CD4-positive, alpha-beta T cell treated with Interleukin-15 for 4 hours (primary cell): ENCODE results near the gene ARHGDIB.
A peak's percentile ranks its signal among the peaks of the same experiment; 100 is the strongest.

Source experiments
- DNase-seq: peaks from one replicate; pipeline ENCODE4 v3.0.0-alpha.2; 2020; ENCODE audit warnings: low spot score

ARHGDIB gene

GRCh38 chr12:14930299-14930698 is 31.1 kb downstream of the ARHGDIB start:
- DNase-seq, result no peak

- no peak for DNase-seq
These were observed 32.5 kb downstream of the ARHGDIB start for GRCh38 chr12:14928931-14929330.

- DNase-seq, result no peak
These were observed 34.1 kb downstream of the ARHGDIB start for GRCh38 chr12:14927267-14927666.

GRCh38 chr12:14924541-14924940 is 36.9 kb downstream of the ARHGDIB start:
- DNase-seq, result no peak

GRCh38 chr12:14923944-14924343 is 37.5 kb downstream of the ARHGDIB start:
- DNase-seq, result no peak

- no peak for DNase-seq
These were observed 40.2 kb downstream of the ARHGDIB start for GRCh38 chr12:14921218-14921617.

GRCh38 chr12:14920475-14921126 is 40.8 kb downstream of the ARHGDIB start:
- DNase-seq, result peak; percentile 17

- no peak for DNase-seq
These were observed 41.9 kb downstream of the ARHGDIB start for GRCh38 chr12:14919455-14919854.

GRCh38 chr12:14915736-14916135 is 45.7 kb downstream of the ARHGDIB start:
- DNase-seq, result no peak

GRCh38 chr12:14913381-14913781 is 48.0 kb downstream of the ARHGDIB start:
- no peak for DNase-seq

GRCh38 chr12:14911131-14911530 is 50.3 kb downstream of the ARHGDIB start:
- DNase-seq, result no peak

- DNase-seq, result no peak
These were observed 51.1 kb downstream of the ARHGDIB start for GRCh38 chr12:14910090-14910915.

- no peak for DNase-seq
These were observed 53.4 kb downstream of the ARHGDIB start for GRCh38 chr12:14907953-14908352.

- DNase-seq, result no peak
These were observed 55.3 kb downstream of the ARHGDIB start for GRCh38 chr12:14906114-14906513.

- no peak for DNase-seq
These were observed 56.0 kb downstream of the ARHGDIB start for GRCh38 chr12:14905269-14906004.

GRCh38 chr12:14904854-14905253 is 56.5 kb downstream of the ARHGDIB start:
- no peak for DNase-seq

GRCh38 chr12:14903386-14904098 is 57.9 kb downstream of the ARHGDIB start:
- no peak for DNase-seq

GRCh38 chr12:14902465-14902864 is 58.9 kb downstream of the ARHGDIB start:
- no peak for DNase-seq

GRCh38 chr12:14901228-14901562 is 60.2 kb downstream of the ARHGDIB start:
- no peak for DNase-seq

- DNase-seq, result no peak
These were observed 60.7 kb downstream of the ARHGDIB start for GRCh38 chr12:14900521-14901227.

- no peak for DNase-seq
These were observed 64.8 kb downstream of the ARHGDIB start for GRCh38 chr12:14896521-14897169.
